Heart left ventricle (tissue), 16 donors: Measurements from ENCODE around the gene GYPC. TPM values are rescaled to one million over a fixed set of nuclear protein-coding genes. Genes with fewer than 3 reads are reported as not detected.

Source experiments
- ATAC-seq, 4 donors: fragments of 200-7000 bp; cut with Tn5 transposase; one replicate each; pipeline ENCODE4 v1.9.1; 2020 to 2022; ENCODE audit warnings: moderate library complexity in 4 of 4, mild to moderate bottlenecking in 3 of 4, moderate number of reproducible peaks in 1 of 4
- DNase-seq, 5 donors: peaks; one replicate each; pipeline ENCODE4 v3.0.0-alpha.2; 2020
- H3K27ac ChIP-seq, 12 donors: fragments of 200-600 bp; sonication (generic) in 4 of 12; one replicate each; pipeline versions ENCODE4 v1.5.0 to v1.8.0; 2016 to 2022; ENCODE audit warnings: mild to moderate bottlenecking in 2 of 12
- H3K27me3 ChIP-seq, 9 donors: fragments of 200-600 bp; sonication (generic) in 2 of 9; one replicate each; pipeline versions ENCODE4 v1.5.1 to v1.8.0; 2016 to 2022; ENCODE audit warnings: mild to moderate bottlenecking in 3 of 9
- H3K36me3 ChIP-seq, 9 donors: fragments of 200-600 bp; sonication (generic) in 2 of 9; one replicate each; pipeline versions ENCODE4 v1.5.0 to v1.8.0; 2018 to 2022; ENCODE audit warnings: mild to moderate bottlenecking in 2 of 9
- H3K4me1 ChIP-seq, 12 donors: fragments of 200-600 bp; sonication (generic) in 4 of 12; one replicate each; pipeline versions ENCODE4 v1.5.0 to v1.8.0; 2016 to 2022; ENCODE audit warnings: mild to moderate bottlenecking in 3 of 12
- H3K4me3 ChIP-seq, 12 donors: fragments of 200-600 bp; sonication (generic) in 4 of 12; one replicate each; pipeline versions ENCODE4 v1.5.0 to v1.8.0; 2017 to 2022; ENCODE audit warnings: mild to moderate bottlenecking in 9 of 12, moderate library complexity in 4 of 12
- H3K9me3 ChIP-seq, 12 donors: fragments of 200-600 bp; sonication (generic) in 4 of 12; one replicate each; pipeline versions ENCODE4 v1.5.0 to v1.8.0; 2016 to 2022; ENCODE audit warnings: mild to moderate bottlenecking in 1 of 12
- POLR2A ChIP-seq, 2 donors: fragments of 450-650 bp; IDR thresholded peaks; one replicate each; pipeline ENCODE4 v1.6.1; 2017; ENCODE audit warnings: antibody characterized with exemption in 2 of 2, mild to moderate bottlenecking in 2 of 2, moderate library complexity in 2 of 2
- WGBS, 4 donors: extraction: QIAGEN DNeasy Blood & Tissue Kit in 2 of 4; methylation state at CpG; one replicate each; pipeline versions ENCODE4 v1.1.5 to v1.1.7; 2013 to 2018; 5-methylcytosine and 5-hydroxymethylcytosine counted together
- intact Hi-C, 10 donors: fragments of 100-400 bp; cut with DNase I; formaldehyde crosslinking; loops; one replicate each; pipeline versions ENCODE4 v1.11.1 to v1.14.2; 2022
- polyA plus RNA-seq, 2 donors: library from polyadenylated mRNA; stranded (reverse); fragments of 200-250 nt; gene quantifications; one replicate each; pipeline ENCODE4 v1.2.3, GENCODE V29; 2013
- total RNA-seq, 9 donors: library from RNA; depleted of rRNA in 2 of 9; stranded (reverse); fragments of >200 nt in 2 of 9; fragmentation: NEBNext Ultra II Directional in 3 of 9; extraction: Animal tissue kit (Norgen Biotek cat#: 25700) in 3 of 9; gene quantifications; one replicate each; pipeline versions ENCODE4 v1.1.0 to v1.2.4, GENCODE V29; 2016 to 2023
- TF ChIP-seq, protein P1 (sequence below), 12 donors: fragments of 200-600 bp; sonication (generic) in 4 of 12; IDR thresholded peaks; one replicate each; pipeline versions ENCODE4 v1.5.0 to v1.8.0; 2018 to 2022; ENCODE audit warnings: antibody characterized with exemption in 12 of 12, mild to moderate bottlenecking in 5 of 12
- donor health status: ischemic (EF 13 %, LVEDD 7.1; RV severe dilation, severe dysfunction).
- donor health status: healthy with polysubstance abuse.
- donor health status: DM: no; HTN: yes; CAD: no.
- donor health status: DM: no; HTN: no; CAD: no.
- donor health status: ischemic (EF 25% LVEDD 6.9; RV normal size, moderate dysfunction).
- donor health status: ischemic (EF 25% LVEDD 5.7; RV mildly dilated, moderate dysfunction).
- donor health status: healthy.
- donor health status: DM: yes; HTN: yes; CAD: no.
- donor health status: ischemic (EF 35%, LVEDD 5.7; RV mildly dilated, moderate dysfunction).
- donor health status: nonischemic (EF 11% LVEDD 7.7; RV severe dilation, severe dysfunction).
- donor health status: DM: yes; HTN: yes; CAD: no.
- donor health status: PGD.
- donor health status: ischemic (EF 29% LVEDD 5.4; RV normal size, mild dysfunction).
- donor health status: nonischemic (EF 23%, LVEDD 6.1; RV moderate dilation, normal function).

The GYPC gene
- total and polyA plus RNA-seq, 11 donors: 108 to 369 (median 131) TPM

GRCh38 chr2:126696644-126697520 is 40.9 kb downstream of the GYPC start:
- TF ChIP-seq, protein P1, sequence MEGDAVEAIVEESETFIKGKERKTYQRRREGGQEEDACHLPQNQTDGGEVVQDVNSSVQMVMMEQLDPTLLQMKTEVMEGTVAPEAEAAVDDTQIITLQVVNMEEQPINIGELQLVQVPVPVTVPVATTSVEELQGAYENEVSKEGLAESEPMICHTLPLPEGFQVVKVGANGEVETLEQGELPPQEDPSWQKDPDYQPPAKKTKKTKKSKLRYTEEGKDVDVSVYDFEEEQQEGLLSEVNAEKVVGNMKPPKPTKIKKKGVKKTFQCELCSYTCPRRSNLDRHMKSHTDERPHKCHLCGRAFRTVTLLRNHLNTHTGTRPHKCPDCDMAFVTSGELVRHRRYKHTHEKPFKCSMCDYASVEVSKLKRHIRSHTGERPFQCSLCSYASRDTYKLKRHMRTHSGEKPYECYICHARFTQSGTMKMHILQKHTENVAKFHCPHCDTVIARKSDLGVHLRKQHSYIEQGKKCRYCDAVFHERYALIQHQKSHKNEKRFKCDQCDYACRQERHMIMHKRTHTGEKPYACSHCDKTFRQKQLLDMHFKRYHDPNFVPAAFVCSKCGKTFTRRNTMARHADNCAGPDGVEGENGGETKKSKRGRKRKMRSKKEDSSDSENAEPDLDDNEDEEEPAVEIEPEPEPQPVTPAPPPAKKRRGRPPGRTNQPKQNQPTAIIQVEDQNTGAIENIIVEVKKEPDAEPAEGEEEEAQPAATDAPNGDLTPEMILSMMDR (IDR thresholded peaks at IDR 0.05): no peak
- no peak for TF ChIP-seq POLR2A (IDR thresholded peaks at IDR 0.05)
- intact Hi-C loops: loop anchor here in 3 of 10 donors (5.0 kb wide), 1 partner anchor 40 kb away; the partner anchor contains the start of gene GYPC (in 3 of the 3)
- Histone ChIP-seq H3K27me3 (no peaks in the 10 kb centered on the region), H3K9me3 (peaks cover 0 to 5% (median 0%) of the 10 kb centered on the region in 12 donors), H3K4me1 (peaks cover 2 to 58% (median 23%) of the 10 kb centered on the region in 12 donors), H3K27ac (peak overlapping the region in 6 of 12 donors; percentile 29 to 77 (median 48)), H3K4me3 (no peak overlapping the region), H3K36me3 (peaks cover 0 to 59% (median 46%) of the 10 kb centered on the region in 9 donors)
- ATAC-seq: peak; percentile 45 to 84 (median 77)
- whole genome bisulfite sequencing, 4 donors: 68 to 76% (median 72%) methylated on average over 15 of the region's 15 CpGs
- peak in 2 of 5 donors; percentile 55 to 61 for DNase-seq

GRCh38 chr2:126698376-126698775 is 42.4 kb downstream of the GYPC start:
- TF ChIP-seq, protein P1 (IDR thresholded peaks at IDR 0.05): no peak
- TF ChIP-seq POLR2A (IDR thresholded peaks at IDR 0.05): no peak
- peaks cover 2 to 62% (median 24%) of the 10 kb centered on the region in 12 donors for H3K4me1 ChIP-seq
- H3K9me3 ChIP-seq: peaks cover 0 to 4% (median 0%) of the 10 kb centered on the region in 12 donors
- H3K36me3 ChIP-seq: peaks cover 0 to 51% (median 43%) of the 10 kb centered on the region in 9 donors
- peak overlapping the region in 2 of 12 donors; percentile 18 to 49 for H3K27ac ChIP-seq
- H3K27me3 ChIP-seq: no peaks in the 10 kb centered on the region
- WGBS, 4 donors: 49 to 78% (median 58%) methylated on average over 2 of the region's 2 CpGs
- DNase-seq (no peak), ATAC-seq (no peak)
- intact Hi-C loops: loop anchor here in 3 of 10 donors (5.0 kb wide), 1 partner anchor 41 kb away; the partner anchor contains the start of gene GYPC (in 3 of the 3)
- no peak overlapping the region for H3K4me3 ChIP-seq

DNA sequence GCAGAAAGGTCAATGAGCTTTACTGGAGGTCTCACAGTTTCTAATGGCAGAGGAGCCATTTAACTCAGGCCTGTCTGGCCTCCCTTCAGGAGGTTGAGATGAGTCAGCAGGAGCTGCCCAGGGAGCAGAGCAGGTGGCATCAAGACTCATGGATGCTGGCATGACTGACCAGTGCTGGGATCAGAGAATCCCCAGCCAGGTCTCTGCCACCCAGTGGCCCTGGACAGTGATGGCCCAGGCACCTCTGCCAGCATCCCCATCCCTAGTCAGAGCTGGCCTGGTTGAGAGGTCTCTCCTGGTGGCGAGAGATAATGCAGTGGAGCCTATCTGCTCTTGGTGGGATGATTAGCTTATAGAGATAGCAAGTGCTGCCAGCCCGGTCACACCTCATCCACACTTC is 43.1 kb downstream of the GYPC start:
- Histone ChIP-seq H3K4me3 (no peak overlapping the region), H3K9me3 (peaks cover 0 to 4% (median 0%) of the 10 kb centered on the region in 12 donors), H3K27ac (peak overlapping the region in 7 of 12 donors; percentile 18 to 68 (median 56)), H3K36me3 (peaks cover 0 to 44% (median 36%) of the 10 kb centered on the region in 9 donors), H3K27me3 (no peaks in the 10 kb centered on the region), H3K4me1 (peaks cover 2 to 68% (median 30%) of the 10 kb centered on the region in 12 donors)
- no peak for TF ChIP-seq POLR2A (IDR thresholded peaks at IDR 0.05)
- TF ChIP-seq, protein P1 (IDR thresholded peaks at IDR 0.05): no peak
- intact Hi-C loops: loop anchor here in 3 of 10 donors (5.0 kb wide), 1 partner anchor 42 kb away; the partner anchor contains the start of gene GYPC (in 3 of the 3)
- ATAC-seq (peak in 1 of 4 donors; percentile 11), DNase-seq (no peak)
- WGBS, 4 donors: 71 to 89% (median 81%) methylated on average over 2 of the region's 2 CpGs
